HG03039 (cell line): ENCODE measurements around the gene LIME1.

Experiments used
- ATAC-seq: cut with Tn5 transposase; IDR thresholded peaks from one replicate; pipeline ENCODE4 v1.9.1; 2021; ENCODE audit warnings: mild to moderate bottlenecking, moderate library complexity; ENCODE audit not compliant: unreplicated experiment

Gene LIME1

DNA sequence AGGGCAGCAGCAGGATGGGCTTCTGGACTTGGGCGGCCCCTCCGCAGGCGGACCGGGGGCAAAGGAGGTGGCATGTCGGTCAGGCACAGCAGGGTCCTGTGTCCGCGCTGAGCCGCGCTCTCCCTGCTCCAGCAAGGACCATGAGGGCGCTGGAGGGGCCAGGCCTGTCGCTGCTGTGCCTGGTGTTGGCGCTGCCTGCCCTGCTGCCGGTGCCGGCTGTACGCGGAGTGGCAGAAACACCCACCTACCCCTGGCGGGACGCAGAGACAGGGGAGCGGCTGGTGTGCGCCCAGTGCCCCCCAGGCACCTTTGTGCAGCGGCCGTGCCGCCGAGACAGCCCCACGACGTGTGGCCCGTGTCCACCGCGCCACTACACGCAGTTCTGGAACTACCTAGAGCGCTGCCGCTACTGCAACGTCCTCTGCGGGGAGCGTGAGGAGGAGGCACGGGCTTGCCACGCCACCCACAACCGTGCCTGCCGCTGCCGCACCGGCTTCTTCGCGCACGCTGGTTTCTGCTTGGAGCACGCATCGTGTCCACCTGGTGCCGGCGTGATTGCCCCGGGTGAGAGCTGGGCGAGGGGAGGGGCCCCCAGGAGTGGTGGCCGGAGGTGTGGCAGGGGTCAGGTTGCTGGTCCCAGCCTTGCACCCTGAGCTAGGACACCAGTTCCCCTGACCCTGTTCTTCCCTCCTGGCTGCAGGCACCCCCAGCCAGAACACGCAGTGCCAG, 39.7 kb upstream of the LIME1 start, which contains the start of gene TNFRSF6B:
Gene TNFRSF6B, plus strand, starts transcription at position 25 of the 729 bp plus-strand sequence. Its CDS starts 116 bp downstream, at position 141.
- no peak for ATAC-seq

DNA sequence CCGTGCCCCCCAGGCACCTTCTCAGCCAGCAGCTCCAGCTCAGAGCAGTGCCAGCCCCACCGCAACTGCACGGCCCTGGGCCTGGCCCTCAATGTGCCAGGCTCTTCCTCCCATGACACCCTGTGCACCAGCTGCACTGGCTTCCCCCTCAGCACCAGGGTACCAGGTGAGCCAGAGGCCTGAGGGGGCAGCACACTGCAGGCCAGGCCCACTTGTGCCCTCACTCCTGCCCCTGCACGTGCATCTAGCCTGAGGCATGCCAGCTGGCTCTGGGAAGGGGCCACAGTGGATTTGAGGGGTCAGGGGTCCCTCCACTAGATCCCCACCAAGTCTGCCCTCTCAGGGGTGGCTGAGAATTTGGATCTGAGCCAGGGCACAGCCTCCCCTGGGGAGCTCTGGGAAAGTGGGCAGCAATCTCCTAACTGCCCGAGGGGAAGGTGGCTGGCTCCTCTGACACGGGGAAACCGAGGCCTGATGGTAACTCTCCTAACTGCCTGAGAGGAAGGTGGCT, 39.1 kb upstream of the LIME1 start:
- no peak for ATAC-seq

DNA sequence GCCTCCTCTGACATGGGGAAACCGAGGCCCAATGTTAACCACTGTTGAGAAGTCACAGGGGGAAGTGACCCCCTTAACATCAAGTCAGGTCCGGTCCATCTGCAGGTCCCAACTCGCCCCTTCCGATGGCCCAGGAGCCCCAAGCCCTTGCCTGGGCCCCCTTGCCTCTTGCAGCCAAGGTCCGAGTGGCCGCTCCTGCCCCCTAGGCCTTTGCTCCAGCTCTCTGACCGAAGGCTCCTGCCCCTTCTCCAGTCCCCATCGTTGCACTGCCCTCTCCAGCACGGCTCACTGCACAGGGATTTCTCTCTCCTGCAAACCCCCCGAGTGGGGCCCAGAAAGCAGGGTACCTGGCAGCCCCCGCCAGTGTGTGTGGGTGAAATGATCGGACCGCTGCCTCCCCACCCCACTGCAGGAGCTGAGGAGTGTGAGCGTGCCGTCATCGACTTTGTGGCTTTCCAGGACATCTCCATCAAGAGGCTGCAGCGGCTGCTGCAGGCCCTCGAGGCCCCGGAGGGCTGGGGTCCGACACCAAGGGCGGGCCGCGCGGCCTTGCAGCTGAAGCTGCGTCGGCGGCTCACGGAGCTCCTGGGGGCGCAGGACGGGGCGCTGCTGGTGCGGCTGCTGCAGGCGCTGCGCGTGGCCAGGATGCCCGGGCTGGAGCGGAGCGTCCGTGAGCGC, 38.5 kb upstream of the LIME1 start:
- no peak for ATAC-seq

DNA sequence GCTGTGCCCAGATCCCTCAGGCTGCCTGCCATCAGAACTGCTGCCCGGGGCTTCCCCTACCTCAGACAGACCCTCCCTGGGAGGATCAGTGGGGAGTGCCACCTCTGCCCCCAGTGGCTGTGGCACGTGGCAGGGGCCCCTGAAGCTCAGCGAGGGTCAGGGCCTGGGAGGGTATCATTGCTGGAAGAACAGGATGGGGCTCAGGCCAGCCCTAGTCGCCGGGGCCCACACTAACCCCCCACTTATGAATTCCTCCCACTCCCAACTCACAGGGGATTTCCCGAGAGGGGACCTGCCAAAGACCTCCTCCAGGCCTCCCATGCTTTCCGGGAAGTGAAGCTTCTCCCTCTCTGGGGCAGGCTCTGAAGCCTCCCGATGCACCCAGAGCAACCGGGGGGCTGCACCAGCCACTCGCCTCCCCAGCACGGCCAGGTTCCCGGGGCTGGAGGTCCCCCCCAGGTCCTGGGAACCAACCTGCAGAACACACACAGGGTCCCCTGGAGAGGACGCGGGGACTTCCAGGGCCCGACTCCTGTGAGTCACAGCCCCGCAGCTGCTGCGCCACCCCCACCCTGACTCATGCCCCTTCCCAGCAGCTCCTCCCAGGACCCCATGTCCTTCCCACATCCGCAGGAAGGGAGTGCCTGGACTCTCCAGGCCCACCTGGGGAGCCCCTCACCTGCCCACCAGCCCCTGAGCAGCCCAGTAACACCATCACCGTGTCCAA, 37.6 kb upstream of the LIME1 start:
- ATAC-seq, result no peak

DNA sequence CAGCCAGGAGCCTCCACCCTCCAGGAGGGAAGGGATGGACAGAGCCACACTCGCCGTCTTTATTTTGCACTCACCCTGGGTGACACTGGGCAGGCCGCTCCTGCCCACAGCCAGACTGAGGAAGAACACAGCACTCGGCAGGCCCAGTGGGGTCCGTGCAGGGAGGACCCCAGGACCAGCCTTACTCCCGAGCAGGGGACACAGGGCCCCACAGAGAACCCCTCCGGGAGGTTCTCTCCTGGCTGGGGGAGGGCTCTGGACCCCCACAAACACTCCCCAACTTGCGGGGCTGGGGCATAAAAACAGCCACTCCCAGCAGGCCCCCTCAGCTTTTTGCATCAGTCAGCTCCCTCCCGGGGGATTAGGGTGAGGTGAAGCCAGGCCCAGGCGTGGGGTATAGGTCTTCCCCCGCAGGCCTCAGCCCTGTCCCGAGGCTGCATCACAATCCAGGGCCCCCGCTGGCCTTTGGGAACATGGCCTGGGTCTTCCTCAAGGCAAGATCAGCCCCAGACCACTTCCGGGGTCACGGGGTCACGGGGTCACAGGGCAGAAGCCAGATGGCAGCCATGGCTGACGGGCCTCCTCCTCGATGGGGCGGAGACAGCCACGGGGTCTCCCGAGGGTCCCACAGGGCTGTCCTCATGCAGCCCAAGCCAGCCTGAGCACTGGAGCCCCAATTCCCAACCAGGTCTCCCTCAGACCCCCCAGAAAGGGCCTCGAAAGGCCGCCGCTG, 36.8 kb upstream of the LIME1 start:
- no peak for ATAC-seq

- no peak for ATAC-seq
These were observed 36.0 kb upstream of the LIME1 start for GRCh38 chr20:63700199-63701050.

DNA sequence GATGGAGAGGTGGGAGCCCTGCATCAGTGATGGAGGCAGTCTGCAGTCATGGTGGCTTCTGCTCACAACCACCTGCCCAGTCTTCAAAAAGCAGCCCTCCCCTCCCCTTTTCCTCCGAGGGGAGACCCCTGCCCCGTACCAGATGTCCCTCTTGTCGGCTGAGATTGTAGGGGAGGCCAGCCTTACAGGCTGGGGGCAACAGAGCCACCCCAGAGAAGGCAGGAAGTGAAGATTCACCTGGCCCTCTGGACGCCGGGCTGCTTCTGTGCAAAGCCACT, 35.5 kb upstream of the LIME1 start:
- no peak for ATAC-seq

GRCh38 chr20:63701329-63702035, 35.0 kb upstream of the LIME1 start:
- ATAC-seq, result no peak

DNA sequence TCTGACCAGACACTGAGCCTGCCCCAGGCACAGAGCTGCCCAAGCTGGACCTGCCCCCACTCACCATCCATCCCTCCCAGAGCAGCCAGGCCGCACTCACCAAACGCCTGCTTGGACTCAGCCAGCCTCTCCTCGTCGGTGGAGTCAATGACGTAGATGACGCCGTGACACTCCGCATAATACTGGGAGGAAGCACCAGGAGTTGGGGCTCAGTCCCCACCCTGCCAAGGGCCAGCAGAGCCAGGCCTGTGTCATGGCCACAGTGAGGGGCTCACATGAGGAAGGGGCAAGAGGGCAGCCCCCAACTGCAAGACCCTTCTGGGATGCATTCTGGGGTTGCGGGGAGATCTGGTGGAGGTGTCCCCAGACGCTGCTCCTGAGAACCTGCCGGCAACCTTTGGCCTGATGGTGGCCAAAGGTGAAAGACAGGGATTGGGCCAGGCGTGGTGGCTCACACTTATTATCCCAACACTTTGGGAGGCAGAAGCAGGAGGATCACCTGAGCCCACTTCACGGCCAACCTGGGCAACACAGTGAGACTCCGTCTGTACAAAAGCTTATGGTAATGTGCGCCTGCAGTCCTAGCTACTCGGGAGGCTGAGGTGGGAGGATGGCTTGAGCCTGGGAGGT, 34.3 kb upstream of the LIME1 start:
- no peak for ATAC-seq

DNA sequence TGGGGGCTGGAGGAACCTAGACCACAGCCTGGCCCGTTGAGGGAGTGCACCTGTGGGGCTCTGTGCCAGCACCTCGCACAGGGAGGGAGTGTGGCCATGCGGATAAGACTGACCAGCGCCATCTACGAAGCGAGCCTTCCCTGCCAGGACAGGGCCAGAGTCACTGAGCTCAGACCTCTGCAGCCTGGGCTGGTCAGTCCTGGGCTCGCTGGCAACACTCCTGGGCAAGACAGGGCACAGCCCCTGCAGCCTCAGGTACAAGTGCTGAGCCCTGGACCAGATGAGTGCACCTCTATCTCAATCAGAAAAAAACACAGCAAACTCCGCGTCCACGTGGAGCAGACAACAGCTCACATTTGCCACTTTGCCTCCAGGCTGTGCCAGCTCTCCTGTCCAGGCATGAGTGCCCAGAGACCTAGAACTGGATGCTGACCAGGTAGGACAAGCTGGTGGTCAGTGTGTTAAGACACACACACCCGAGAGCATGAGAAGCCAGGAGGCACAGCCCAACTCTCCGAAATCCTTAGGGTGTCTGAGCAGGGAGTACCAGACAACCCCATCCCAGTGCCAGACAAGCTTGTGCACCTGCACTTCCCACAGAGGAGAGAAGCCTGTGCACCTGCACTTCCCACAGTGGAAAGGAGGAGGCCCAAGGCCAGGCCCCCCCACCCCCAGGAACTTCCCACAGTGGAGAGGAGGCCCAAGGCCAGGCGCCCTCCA, 33.6 kb upstream of the LIME1 start:
- ATAC-seq, result no peak

DNA sequence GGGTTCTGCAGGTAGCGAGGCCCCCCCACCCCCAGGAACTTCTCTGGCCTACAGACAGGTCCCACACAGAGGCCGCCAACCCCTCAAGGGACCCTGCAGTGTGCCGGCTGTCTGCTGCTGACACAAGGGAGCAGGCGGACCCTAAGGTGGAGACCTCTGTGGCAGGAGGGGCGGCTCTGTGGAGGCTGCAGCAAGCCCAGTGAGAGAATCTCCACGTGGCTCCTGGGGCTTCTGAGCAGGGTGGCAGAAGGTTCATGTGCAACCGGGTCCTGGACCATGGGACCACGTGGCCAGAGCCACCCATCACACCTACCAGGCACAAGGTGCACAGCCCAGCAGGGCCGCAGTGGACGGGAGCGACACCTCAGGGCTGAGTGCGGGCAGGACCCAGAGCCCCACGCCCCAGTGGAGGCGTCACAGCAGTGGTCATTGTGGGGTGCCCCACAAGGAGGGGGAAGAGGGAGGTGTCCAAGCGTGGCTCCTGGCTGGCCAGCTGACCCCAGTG, 32.9 kb upstream of the LIME1 start:
- ATAC-seq, result no peak

DNA sequence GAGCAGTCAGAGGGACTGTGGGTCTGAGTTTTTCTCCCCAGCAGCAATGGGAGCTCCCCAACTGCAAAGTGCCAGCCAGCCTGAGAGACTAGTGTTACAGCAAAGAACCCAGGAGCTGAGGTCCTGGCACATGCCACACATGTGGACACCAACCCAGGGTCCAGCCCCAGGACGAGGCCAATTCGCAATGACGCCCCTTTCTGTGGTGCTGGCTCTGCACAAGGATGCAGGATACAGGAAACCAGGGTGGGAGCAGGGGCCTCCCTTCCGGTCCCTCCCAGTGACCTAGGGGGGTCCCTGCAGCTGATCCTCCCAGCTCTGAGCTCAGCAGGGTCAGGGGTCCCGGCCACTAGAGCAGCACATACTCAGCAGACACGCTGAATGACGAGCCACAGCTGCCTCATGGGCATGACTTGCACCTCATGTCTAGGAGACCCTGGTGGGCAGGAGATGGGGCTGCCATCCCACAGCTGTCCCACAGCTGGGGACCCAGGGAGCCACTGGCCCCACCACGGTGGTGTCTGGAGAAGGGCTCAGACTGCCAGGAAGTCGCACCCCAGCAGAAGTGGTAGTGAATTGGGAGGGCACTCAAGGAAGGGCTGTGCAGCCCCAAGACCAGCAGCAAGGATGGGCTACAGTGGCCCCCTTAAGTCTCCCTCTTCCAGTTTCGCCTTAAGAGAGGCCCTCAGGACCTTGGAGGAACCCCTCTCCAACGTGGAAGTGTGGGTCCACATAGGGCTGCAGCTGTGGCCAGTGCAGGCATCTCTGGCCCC, 32.3 kb upstream of the LIME1 start:
- no peak for ATAC-seq

- no peak for ATAC-seq
These were observed 31.7 kb upstream of the LIME1 start for GRCh38 chr20:63704749-63705117.

- ATAC-seq, result no peak
These were observed 31.0 kb upstream of the LIME1 start for GRCh38 chr20:63705232-63706026.

DNA sequence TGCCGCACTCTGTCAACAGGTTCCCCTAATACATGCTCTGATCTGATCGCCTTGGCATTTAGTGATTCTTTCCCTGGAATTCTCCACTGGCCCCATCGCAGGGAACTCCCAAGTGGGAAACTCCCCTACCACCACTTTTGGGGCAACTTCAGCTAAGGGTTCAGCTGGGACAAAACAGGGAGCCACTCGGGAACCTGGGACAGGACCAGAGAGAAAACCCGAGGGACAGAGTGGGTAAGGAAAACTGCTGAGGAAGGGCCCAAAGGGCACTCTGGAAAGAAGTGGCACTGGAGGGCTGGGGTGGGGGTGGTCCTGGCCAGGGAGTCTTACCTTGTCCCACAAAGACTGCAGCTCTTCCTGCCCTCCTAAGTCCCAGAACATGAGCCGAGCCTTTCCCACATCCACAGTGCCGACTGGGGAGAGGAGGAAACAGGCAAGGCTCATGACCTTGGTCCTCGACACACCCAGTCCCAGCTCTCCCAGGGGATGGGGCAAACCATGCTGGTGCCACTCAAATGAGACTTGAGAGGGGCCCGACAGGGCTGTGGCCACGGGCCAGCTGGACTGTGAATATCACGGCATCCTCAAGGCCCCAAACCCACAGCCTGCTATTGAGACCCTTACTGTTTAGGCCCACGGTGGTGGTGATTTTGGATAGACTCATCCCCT, 30.3 kb upstream of the LIME1 start:
- ATAC-seq, result no peak

DNA sequence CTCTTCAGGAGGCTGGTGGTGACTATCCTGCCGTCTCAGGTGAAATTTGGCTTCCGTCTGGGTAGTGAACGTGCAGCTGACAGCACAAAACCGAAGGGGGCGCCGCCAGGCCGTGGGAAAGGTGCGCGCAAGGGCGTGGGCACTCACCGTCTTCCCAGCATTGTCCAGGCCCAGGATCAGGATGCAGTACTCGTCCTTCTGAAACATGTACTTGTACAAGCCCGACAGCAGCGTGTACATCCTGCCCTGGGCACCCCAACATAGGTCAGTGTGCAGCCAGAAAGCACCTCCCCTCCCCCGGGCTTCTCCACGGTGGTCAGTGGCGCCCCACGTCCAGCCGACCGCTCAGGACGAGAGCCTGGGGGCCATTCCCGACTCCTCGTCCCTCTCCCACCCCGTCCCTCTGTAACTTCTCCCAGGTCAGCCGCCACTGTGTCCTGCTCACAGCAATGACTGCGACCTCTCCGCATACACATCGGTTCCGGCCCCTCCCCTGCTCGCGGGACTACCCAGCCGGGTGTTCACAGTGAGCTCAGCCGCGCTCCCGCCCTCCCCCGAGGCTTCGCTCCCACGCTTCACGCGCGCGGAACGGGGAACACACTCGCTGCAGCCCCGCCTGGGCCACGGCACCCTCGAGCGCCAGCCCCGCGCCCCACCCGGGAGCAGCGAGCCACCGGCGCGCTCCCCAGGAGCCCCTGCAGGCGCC, 29.5 kb upstream of the LIME1 start:
- ATAC-seq, result peak; percentile 11
